ENCODE results near the gene CMTM8. TPM values are rescaled to one million over a fixed set of nuclear protein-coding genes. Genes with fewer than 3 reads are reported as not detected.

Gene CMTM8
- total and polyA plus RNA-seq, 2 of the 8 experiments (the other 6 are each of a cell fraction or from before 2014, with no cell fraction given) = 10.5 to 22.4 TPM

DNA sequence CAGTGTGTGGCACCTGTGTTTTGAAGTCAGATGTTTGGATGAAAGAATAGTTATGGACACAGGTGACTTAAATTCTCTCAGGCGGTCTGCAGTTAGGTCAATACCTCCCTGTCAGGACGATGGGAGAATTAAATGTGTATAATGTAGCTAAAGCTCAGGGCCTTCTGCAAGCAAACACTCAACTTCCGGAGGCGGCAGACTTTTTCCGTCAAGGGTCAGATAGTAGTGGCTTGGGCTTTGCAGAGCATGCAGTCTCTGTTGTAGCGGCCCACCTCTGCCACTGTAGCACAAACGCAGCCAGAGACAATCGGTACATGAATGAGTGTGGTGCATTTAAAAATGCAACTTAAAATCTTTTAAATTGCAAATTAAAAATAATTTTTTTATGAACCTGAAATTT lies 47.4 kb downstream of the CMTM8 start:
- Histone ChIP-seq H3K14ac (ENCODE audit: insufficient read length) (no peak overlapping the region), H3K4me2 (ENCODE audit: insufficient read depth in 1 of 2, low read depth in 2 of 2, low read length in 2 of 2) (no peak overlapping the region), H3K23me2 (ENCODE audit: low read depth, low read length) (0 out of 2 replicates have a peak, but pooled peaks cover 2% of the 10 kb centered on the region), H3K27me3 (replicated peaks in 1 of 4; ENCODE audit: control insufficient read depth in 3 of 4, extremely low read depth in 1 of 4, insufficient read depth in 3 of 4, low read length in 3 of 4) (no peaks in the 10 kb centered on the region), H3K18ac (ENCODE audit: extremely low read depth, low read length) (no peak overlapping the region), H4K20me1 (replicated peaks in 1 of 2; ENCODE audit: control insufficient read depth in 1 of 2, insufficient read depth in 2 of 2, low read length in 2 of 2) (no peaks in the 10 kb centered on the region), H4K5ac (ENCODE audit: insufficient read length, low read depth, low read length) (no peak overlapping the region), H3K27ac (ENCODE audit: low read depth, low read length) (no peak overlapping the region), H2BK5ac (ENCODE audit: low read depth, low read length) (no peak overlapping the region), H3K79me2 (ENCODE audit: control insufficient read depth in 1 of 2, insufficient read depth in 2 of 2, low read length in 2 of 2) (no peaks in the 10 kb centered on the region), H2BK20ac (ENCODE audit: low read length) (no peak overlapping the region), H3K79me1 (ENCODE audit: low read depth, low read length) (no peaks in the 10 kb centered on the region), H2BK12ac (ENCODE audit: low read depth, low read length) (no peak overlapping the region), H3K4me1 (replicated peaks in 1 of 4; ENCODE audit: control insufficient read depth in 3 of 4, insufficient read depth in 4 of 4, low read length in 3 of 4) (0 out of 7 replicates have a peak, but pooled peaks cover 0 to 2% (median 0%) of the 10 kb centered on the region in 4 experiments), H2BK15ac (ENCODE audit: low read length) (no peak overlapping the region), H2AK5ac (ENCODE audit: low read depth, low read length) (no peak overlapping the region), H3K9ac (replicated peaks in 1 of 4; ENCODE audit: extremely low read depth in 1 of 4, low read depth in 3 of 4, low read length in 3 of 4) (no peak overlapping the region), H4K8ac (ENCODE audit: extremely low read depth, insufficient read depth, low read length) (no peak overlapping the region), H4K91ac (replicated peaks; ENCODE audit: insufficient read length, low read length) (no peak overlapping the region), H3K4me3 (ENCODE audit: extremely low read depth in 1 of 4, insufficient read depth in 2 of 4, low read depth in 3 of 4, low read length in 4 of 4) (no peak overlapping the region), H3K4ac (replicated peaks; ENCODE audit: insufficient read length, low read depth, low read length) (no peak overlapping the region), H2BK120ac (replicated peaks; ENCODE audit: low read depth, low read length) (no peak overlapping the region), H3K9me3 (ENCODE audit: insufficient read depth in 2 of 2, low read depth in 1 of 2, low read length in 1 of 2) (no peaks in the 10 kb centered on the region), H2AFZ (ENCODE audit: low read length) (no peak overlapping the region), H3K23ac (ENCODE audit: insufficient read length) (no peak overlapping the region), H3K36me3 (ENCODE audit: control insufficient read depth in 2 of 4, insufficient read depth in 4 of 4, low read length in 3 of 4) (no peaks in the 10 kb centered on the region), H3K56ac (replicated peaks; ENCODE audit: insufficient read length, low read depth, low read length) (no peak overlapping the region)
- FAIRE-seq (no peak), DNase-seq (ENCODE audit: low read depth in 1 of 2, low spot score in 2 of 2) (no peak)
- POLR2A ChIA-PET (ENCODE audit: partially characterized antibody) = interaction anchor here (0.7 kb wide), 1 partner anchor 539 kb away, joined by 3 read pairs; no protein-coding TSS in a partner anchor
- CTCF ChIA-PET (ENCODE audit: partially characterized antibody) = interaction anchor here (0.6 to 14.9 kb wide), 9 partner anchors 9 to 629 kb away, joined by 3 to 207 read pairs (median 4); no protein-coding TSS in a partner anchor
- WGBS, 2 experiments (ENCODE audit: extremely low coverage in 1 of 2, insufficient coverage in 1 of 2, insufficient read length in 1 of 2, insufficient replicate concordance in 2 of 2, low coverage in 1 of 2, low lambda C conversion rate in 2 of 2, missing lambda C conversion rate in 1 of 2) = 82% methylated on average over 8 of the region's 8 CpGs; no CpG with 5 or more reads in 1 of the 2 experiments
- TF ChIP-seq SP4 (IDR thresholded peaks at IDR 0.05; ENCODE audit: low read length) (no peak), RAD21 (IDR thresholded peaks at IDR 0.05 in 1 of 2, conservative IDR thresholded peaks at IDR 0.05 in 1 of 2; ENCODE audit: low read depth in 2 of 2, low read length in 2 of 2) (no peak), EP300 (IDR thresholded peaks at IDR 0.05; ENCODE audit: borderline replicate concordance in 1 of 2, low read depth in 2 of 2, low read length in 2 of 2) (no peak), NANOG (IDR thresholded peaks at IDR 0.05; ENCODE audit: insufficient read depth, low read depth, low read length, poor library complexity, severe bottlenecking) (no peak), SUZ12 (IDR thresholded peaks at IDR 0.05; ENCODE audit: low read length) (no peak)
